Fibroblast of skin of right biceps (primary cell): ENCODE results near the gene CLCA1.

Source experiments
- DNase-seq: peaks from one replicate; pipeline ENCODE4 v3.0.0-alpha.2; 2013

The CLCA1 gene

GRCh38 chr1:86504137-86504479 is 35.4 kb downstream of the CLCA1 start:
- DNase-seq, result no peak

- peak; percentile 79 for DNase-seq
Measured at GRCh38 chr1:86504895-86505563, 36.3 kb downstream of the CLCA1 start.

- DNase-seq, result peak; percentile 11
Measured at GRCh38 chr1:86505564-86505902, 36.8 kb downstream of the CLCA1 start.

- DNase-seq, result peak; percentile 44
Measured at GRCh38 chr1:86507935-86508582, 39.3 kb downstream of the CLCA1 start.

GRCh38 chr1:86508583-86508969 is 39.8 kb downstream of the CLCA1 start:
- peak; percentile 68 for DNase-seq

- peak; percentile 28 for DNase-seq
Measured at GRCh38 chr1:86515597-86515996, 46.9 kb downstream of the CLCA1 start.

- DNase-seq, result peak; percentile 11
Measured at GRCh38 chr1:86516335-86516734, 47.6 kb downstream of the CLCA1 start.

GRCh38 chr1:86517336-86517735 is 48.6 kb downstream of the CLCA1 start:
- DNase-seq, result no peak

GRCh38 chr1:86520789-86521521 is 52.2 kb downstream of the CLCA1 start:
- no peak for DNase-seq

GRCh38 chr1:86521522-86521891 is 52.8 kb downstream of the CLCA1 start:
- no peak for DNase-seq

GRCh38 chr1:86522240-86522639 is 53.5 kb downstream of the CLCA1 start:
- DNase-seq, result no peak

GRCh38 chr1:86523670-86524354 is 55.1 kb downstream of the CLCA1 start:
- no peak for DNase-seq

- no peak for DNase-seq
Measured at GRCh38 chr1:86527306-86527705, 58.6 kb downstream of the CLCA1 start.

- DNase-seq, result no peak
Measured at GRCh38 chr1:86530211-86530845, 61.6 kb downstream of the CLCA1 start.

- no peak for DNase-seq
Measured at GRCh38 chr1:86537928-86538695, 69.4 kb downstream of the CLCA1 start.

GRCh38 chr1:86538775-86539174 is 70.0 kb downstream of the CLCA1 start:
- no peak for DNase-seq

- peak; percentile 19 for DNase-seq
Measured at GRCh38 chr1:86541859-86542258, 73.1 kb downstream of the CLCA1 start.

GRCh38 chr1:86542631-86543030 is 73.9 kb downstream of the CLCA1 start:
- DNase-seq, result peak; percentile 40

GRCh38 chr1:86546787-86547221 is 78.1 kb downstream of the CLCA1 start, which contains the start of gene CLCA4:
TSS of gene CLCA4 (plus strand) at chr1:86547078. CDS start at chr1:86547120, 42 bp downstream.
- DNase-seq, result no peak

- no peak for DNase-seq
Measured at GRCh38 chr1:86548839-86549238, 80.1 kb downstream of the CLCA1 start.
